ENCODE data around the gene ME3.
A peak's percentile ranks its signal among the peaks of the same experiment; 100 is the strongest.

Gene ME3

DNA sequence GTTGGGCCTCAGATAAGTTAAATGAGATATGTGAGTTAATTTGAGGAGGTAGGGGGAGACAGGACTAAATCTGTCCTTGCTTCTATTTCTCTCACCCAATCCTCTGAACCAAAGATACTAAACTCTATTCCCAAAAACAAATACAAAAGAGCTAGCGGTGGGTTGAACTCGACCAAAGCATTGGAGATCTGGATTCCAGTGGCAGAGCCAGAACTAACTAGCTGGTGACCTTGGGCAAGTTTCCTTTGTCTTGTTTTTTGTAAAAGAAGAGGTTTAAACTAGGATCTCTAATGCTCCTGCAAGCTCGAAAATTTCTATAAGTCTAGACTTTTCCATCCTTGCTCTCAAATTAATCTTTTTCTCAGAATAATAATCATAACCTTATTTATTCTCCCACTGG lies 1.5 kb downstream of the ME3 start:
- no peak overlapping the region for H3K4me3 ChIP-seq (ENCODE audit: control insufficient read depth, low read depth, low read length)
- no peak for DNase-seq (ENCODE audit: low read depth)
- TF ChIP-seq, protein P1, sequence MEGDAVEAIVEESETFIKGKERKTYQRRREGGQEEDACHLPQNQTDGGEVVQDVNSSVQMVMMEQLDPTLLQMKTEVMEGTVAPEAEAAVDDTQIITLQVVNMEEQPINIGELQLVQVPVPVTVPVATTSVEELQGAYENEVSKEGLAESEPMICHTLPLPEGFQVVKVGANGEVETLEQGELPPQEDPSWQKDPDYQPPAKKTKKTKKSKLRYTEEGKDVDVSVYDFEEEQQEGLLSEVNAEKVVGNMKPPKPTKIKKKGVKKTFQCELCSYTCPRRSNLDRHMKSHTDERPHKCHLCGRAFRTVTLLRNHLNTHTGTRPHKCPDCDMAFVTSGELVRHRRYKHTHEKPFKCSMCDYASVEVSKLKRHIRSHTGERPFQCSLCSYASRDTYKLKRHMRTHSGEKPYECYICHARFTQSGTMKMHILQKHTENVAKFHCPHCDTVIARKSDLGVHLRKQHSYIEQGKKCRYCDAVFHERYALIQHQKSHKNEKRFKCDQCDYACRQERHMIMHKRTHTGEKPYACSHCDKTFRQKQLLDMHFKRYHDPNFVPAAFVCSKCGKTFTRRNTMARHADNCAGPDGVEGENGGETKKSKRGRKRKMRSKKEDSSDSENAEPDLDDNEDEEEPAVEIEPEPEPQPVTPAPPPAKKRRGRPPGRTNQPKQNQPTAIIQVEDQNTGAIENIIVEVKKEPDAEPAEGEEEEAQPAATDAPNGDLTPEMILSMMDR (IDR thresholded peaks at IDR 0.05; ENCODE audit: control insufficient read depth, insufficient read depth, low read depth, low read length, missing control alignments) = no peak

DNA sequence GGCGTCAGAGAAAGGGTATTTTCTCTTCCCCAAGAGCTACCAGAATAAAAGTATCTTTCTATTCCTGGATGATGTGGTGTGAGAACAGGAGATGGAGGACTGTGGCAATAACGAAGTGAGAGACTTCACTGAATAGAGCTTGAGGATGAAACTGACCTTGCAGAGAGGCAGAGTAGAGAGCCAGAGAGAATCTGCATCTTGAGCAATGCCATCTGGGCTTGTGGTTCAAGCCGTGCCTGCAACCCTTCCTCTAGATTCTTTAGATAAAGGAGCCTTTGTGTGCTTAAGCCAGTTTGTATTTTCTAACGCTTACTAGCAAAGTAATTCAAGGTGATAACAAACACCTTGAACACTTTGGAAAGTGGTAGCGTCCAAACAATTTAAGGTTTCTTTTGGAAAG lies 2.2 kb downstream of the ME3 start:
- DNase-seq (ENCODE audit: low read depth) = peak; percentile 33
- H3K4me3 ChIP-seq (ENCODE audit: control insufficient read depth, low read depth, low read length) = no peak overlapping the region
- TF ChIP-seq, protein P1 (IDR thresholded peaks at IDR 0.05; ENCODE audit: control insufficient read depth, insufficient read depth, low read depth, low read length, missing control alignments) = no peak

DNA sequence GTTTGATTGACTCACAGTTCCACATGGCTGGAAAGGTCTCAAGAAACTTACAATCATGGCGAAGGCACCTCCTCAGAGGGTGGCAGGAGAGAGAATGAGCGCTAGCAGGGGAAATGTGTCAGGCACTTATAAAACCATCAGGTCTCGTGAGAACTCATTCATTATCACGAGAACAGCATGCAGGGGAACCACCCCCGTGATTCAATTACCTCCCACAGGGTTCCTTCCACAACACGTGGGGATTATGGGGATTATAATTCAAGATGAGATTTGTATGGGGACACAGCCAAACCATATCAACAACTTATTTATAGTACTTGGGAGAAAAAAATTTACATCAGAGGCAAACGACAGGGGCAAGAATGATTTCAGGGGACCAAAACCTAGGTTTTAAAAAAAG lies 3.0 kb downstream of the ME3 start:
- TF ChIP-seq, protein P1 (IDR thresholded peaks at IDR 0.05; ENCODE audit: control insufficient read depth, insufficient read depth, low read depth, low read length, missing control alignments) = no peak
- no peak for DNase-seq (ENCODE audit: low read depth)

DNA sequence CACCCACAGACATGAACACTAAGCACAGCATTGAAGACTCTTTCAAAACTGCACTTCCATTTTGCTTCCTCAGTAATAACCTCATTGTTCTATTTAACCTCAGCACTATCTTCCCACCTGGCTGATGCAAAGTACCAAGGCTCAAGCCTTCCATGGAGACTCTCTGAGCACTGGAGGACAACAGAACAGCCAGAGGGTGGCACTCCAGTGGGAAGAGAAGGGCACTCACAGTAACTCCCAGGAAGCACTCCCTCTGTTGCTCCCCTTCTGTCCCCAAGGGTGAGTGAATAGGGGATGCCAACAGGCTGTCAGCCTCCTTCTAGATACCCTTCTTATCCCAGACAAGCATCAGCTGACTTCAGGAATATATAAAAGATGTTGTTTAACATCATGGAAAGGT lies 3.5 kb downstream of the ME3 start:
- H3K4me3 ChIP-seq (ENCODE audit: control insufficient read depth, low read depth, low read length) = no peak overlapping the region
- TF ChIP-seq, protein P1 (IDR thresholded peaks at IDR 0.05; ENCODE audit: control insufficient read depth, insufficient read depth, low read depth, low read length, missing control alignments) = no peak
- DNase-seq (ENCODE audit: low read depth) = no peak

More for the DNA sequence above, 3.0 kb downstream of the ME3 start:
- no peak overlapping the region for H3K4me3 ChIP-seq (ENCODE audit: control insufficient read depth, low read depth, low read length)

DNA sequence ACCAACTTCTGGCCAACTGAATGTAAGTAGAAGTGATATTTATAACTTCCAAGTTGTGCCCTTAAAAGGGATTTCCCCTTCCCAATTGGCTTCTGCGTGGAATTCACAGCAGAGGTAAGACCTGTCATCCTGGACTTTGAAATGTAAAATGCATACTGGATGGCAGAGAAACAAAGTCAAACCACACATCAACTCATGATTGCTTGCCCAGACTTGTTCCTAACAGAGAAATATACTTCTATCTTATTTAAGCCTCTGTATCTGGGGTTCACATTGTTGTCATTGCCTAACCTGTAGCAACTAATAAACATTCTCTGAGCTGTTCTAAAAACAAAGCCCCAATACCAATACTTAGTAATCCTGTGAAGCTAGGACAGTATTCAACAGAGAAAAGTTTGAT lies 6.2 kb downstream of the ME3 start:
- no peak for DNase-seq (ENCODE audit: low read depth)
- TF ChIP-seq, protein P1 (IDR thresholded peaks at IDR 0.05; ENCODE audit: control insufficient read depth, insufficient read depth, low read depth, low read length, missing control alignments) = no peak
- H3K4me3 ChIP-seq (ENCODE audit: control insufficient read depth, low read depth, low read length) = no peak overlapping the region

DNA sequence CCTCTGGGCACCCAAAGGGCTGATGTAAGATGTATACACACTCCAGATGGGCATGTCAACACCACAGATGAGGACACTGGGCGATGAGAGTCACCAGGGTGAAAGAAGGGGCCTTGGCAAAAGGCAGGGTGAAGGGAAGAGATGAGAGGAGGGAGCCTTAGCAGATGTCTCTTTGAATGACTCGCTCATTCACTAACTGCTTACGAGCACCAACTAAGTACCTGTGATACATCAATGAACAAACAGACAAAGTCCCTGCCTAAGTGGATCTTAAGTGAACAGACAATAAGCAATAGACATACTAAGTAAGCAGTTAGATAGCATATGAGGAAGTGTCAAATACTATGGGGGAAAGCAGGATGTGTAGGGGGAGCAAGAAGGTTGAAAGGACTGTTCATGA lies 7.5 kb downstream of the ME3 start:
- DNase-seq (ENCODE audit: low read depth) = no peak
- H3K4me3 ChIP-seq (ENCODE audit: control insufficient read depth, low read depth, low read length) = no peak overlapping the region
- TF ChIP-seq, protein P1 (IDR thresholded peaks at IDR 0.05; ENCODE audit: control insufficient read depth, insufficient read depth, low read depth, low read length, missing control alignments) = no peak

DNA sequence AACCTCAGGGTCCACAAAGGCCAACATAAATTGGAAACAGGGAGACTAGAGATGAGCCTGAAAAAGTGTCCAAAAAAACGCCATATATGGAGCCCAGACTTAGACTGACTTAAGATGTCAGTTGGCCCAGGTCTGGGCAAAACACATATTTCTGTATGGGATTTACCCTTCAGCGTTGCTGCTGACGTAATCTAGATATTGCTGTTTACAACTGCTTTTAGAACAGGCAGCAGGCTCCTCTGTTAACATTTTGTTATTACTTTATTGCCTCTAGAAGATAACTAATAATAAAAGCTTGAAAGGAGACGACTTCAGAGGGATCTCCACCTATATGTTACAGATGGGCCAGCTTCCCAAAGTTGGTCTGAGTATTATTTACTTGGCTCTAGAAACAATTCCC lies 8.7 kb downstream of the ME3 start:
- TF ChIP-seq, protein P1 (IDR thresholded peaks at IDR 0.05; ENCODE audit: control insufficient read depth, insufficient read depth, low read depth, low read length, missing control alignments) = no peak
- DNase-seq (ENCODE audit: low read depth) = no peak
- H3K4me3 ChIP-seq (ENCODE audit: control insufficient read depth, low read depth, low read length) = no peak overlapping the region

Data from AG09309 (cell line).